Measurements from ENCODE around the gene SIPA1L3. TPM values are rescaled to one million over a fixed set of nuclear protein-coding genes. Genes with fewer than 3 reads are reported as not detected.

SIPA1L3 gene
- total and polyA plus RNA-seq, 10 of the 15 experiments (the other 5 are each of a cell fraction or from before 2014, with no cell fraction given) = 0.24 to 66.2 (median 19.1) TPM

DNA sequence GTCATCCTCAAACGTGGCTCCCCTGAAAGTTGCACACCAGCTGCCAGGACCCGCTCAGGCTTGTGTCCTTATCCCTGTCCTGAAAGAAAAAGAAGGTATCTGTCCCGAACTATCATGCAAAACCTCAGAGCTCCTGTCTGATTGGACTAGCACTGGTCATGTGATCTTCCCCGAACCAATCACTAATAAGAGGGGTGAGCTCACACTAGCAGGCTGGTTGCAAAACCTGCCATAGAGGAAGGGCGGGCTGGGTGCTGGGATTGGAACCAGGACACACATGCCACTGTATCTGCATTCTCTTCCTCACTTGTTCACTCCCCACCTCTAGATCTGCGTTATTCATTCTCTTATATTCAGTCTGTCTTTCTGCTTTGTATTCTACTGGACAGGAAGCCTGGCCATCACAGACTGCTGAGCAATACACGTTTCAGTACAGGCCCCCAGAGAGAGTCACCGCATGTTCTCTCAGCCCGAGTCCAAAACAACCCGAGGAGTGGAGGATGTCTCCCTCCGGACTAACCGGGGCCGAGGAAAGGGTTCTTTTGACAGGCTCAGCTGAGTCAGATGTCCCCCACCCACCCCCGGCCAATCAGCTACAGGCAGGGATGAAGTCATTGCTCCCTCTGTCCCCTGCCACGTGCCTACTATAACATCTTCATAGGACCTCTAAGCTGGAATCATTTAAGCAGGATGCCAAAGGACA, 97.7 kb downstream of the SIPA1L3 start (continued):
- TF ChIP-seq, protein P1, sequence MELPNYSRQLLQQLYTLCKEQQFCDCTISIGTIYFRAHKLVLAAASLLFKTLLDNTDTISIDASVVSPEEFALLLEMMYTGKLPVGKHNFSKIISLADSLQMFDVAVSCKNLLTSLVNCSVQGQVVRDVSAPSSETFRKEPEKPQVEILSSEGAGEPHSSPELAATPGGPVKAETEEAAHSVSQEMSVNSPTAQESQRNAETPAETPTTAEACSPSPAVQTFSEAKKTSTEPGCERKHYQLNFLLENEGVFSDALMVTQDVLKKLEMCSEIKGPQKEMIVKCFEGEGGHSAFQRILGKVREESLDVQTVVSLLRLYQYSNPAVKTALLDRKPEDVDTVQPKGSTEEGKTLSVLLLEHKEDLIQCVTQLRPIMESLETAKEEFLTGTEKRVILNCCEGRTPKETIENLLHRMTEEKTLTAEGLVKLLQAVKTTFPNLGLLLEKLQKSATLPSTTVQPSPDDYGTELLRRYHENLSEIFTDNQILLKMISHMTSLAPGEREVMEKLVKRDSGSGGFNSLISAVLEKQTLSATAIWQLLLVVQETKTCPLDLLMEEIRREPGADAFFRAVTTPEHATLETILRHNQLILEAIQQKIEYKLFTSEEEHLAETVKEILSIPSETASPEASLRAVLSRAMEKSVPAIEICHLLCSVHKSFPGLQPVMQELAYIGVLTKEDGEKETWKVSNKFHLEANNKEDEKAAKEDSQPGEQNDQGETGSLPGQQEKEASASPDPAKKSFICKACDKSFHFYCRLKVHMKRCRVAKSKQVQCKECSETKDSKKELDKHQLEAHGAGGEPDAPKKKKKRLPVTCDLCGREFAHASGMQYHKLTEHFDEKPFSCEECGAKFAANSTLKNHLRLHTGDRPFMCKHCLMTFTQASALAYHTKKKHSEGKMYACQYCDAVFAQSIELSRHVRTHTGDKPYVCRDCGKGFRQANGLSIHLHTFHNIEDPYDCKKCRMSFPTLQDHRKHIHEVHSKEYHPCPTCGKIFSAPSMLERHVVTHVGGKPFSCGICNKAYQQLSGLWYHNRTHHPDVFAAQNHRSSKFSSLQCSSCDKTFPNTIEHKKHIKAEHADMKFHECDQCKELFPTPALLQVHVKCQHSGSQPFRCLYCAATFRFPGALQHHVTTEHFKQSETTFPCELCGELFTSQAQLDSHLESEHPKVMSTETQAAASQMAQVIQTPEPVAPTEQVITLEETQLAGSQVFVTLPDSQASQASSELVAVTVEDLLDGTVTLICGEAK (IDR thresholded peaks at IDR 0.05; ENCODE audit: borderline replicate concordance) = peak; percentile 25; the same call in 1 of the 2 replicates
- TF ChIP-seq MYB (IDR thresholded peaks at IDR 0.05; ENCODE audit: borderline replicate concordance, low read depth, low read length) (no peak), HCFC1 (IDR thresholded peaks at IDR 0.05; ENCODE audit: low read length) (no peak), BACH1 (IDR thresholded peaks at IDR 0.05; ENCODE audit: borderline replicate concordance) (0 out of 2 replicates have a peak, but pooled peaks have one; percentile 21), SMAD5 (IDR thresholded peaks at IDR 0.05; ENCODE audit: low read depth) (no peak), GATAD2B (conservative IDR thresholded peaks at IDR 0.05; ENCODE audit: low read depth) (no peak), PAX5 (IDR thresholded peaks at IDR 0.05; ENCODE audit: borderline replicate concordance, low read depth, low read length) (no peak), GABPA (IDR thresholded peaks at IDR 0.05; ENCODE audit: low read depth) (no peak), ZNF217 (IDR thresholded peaks at IDR 0.05) (no peak), POU2F2 (IDR thresholded peaks at IDR 0.05; ENCODE audit: borderline replicate concordance, low read depth, low read length) (peak; percentile 75; the same call in 2 of the 3 replicates), STAT1 (conservative IDR thresholded peaks at IDR 0.05) (no peak), ZBED1 (IDR thresholded peaks at IDR 0.05; ENCODE audit: borderline replicate concordance) (no peak), ZNF384 (IDR thresholded peaks at IDR 0.05; ENCODE audit: borderline replicate concordance, low read depth, low read length) (no peak), TARDBP (IDR thresholded peaks at IDR 0.05; ENCODE audit: borderline replicate concordance) (no peak), TCF3 (IDR thresholded peaks at IDR 0.05; ENCODE audit: borderline replicate concordance, insufficient read depth, low read depth, low read length) (no peak), ZNF622 (IDR thresholded peaks at IDR 0.05) (no peak), SREBF2 (IDR thresholded peaks at IDR 0.05; ENCODE audit: low read length) (no peak)
- TF ChIP-seq, protein P2, sequence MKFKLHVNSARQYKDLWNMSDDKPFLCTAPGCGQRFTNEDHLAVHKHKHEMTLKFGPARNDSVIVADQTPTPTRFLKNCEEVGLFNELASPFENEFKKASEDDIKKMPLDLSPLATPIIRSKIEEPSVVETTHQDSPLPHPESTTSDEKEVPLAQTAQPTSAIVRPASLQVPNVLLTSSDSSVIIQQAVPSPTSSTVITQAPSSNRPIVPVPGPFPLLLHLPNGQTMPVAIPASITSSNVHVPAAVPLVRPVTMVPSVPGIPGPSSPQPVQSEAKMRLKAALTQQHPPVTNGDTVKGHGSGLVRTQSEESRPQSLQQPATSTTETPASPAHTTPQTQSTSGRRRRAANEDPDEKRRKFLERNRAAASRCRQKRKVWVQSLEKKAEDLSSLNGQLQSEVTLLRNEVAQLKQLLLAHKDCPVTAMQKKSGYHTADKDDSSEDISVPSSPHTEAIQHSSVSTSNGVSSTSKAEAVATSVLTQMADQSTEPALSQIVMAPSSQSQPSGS (IDR thresholded peaks at IDR 0.05; ENCODE audit: low read length) = peak; percentile 88
- TF ChIP-seq, protein P3, sequence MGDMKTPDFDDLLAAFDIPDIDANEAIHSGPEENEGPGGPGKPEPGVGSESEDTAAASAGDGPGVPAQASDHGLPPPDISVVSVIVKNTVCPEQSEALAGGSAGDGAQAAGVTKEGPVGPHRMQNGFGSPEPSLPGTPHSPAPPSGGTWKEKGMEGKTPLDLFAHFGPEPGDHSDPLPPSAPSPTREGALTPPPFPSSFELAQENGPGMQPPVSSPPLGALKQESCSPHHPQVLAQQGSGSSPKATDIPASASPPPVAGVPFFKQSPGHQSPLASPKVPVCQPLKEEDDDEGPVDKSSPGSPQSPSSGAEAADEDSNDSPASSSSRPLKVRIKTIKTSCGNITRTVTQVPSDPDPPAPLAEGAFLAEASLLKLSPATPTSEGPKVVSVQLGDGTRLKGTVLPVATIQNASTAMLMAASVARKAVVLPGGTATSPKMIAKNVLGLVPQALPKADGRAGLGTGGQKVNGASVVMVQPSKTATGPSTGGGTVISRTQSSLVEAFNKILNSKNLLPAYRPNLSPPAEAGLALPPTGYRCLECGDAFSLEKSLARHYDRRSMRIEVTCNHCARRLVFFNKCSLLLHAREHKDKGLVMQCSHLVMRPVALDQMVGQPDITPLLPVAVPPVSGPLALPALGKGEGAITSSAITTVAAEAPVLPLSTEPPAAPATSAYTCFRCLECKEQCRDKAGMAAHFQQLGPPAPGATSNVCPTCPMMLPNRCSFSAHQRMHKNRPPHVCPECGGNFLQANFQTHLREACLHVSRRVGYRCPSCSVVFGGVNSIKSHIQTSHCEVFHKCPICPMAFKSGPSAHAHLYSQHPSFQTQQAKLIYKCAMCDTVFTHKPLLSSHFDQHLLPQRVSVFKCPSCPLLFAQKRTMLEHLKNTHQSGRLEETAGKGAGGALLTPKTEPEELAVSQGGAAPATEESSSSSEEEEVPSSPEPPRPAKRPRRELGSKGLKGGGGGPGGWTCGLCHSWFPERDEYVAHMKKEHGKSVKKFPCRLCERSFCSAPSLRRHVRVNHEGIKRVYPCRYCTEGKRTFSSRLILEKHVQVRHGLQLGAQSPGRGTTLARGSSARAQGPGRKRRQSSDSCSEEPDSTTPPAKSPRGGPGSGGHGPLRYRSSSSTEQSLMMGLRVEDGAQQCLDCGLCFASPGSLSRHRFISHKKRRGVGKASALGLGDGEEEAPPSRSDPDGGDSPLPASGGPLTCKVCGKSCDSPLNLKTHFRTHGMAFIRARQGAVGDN (IDR thresholded peaks at IDR 0.05) = peak; percentile 33; the same call in 1 of the 2 replicates
- TF ChIP-seq, protein P4, sequence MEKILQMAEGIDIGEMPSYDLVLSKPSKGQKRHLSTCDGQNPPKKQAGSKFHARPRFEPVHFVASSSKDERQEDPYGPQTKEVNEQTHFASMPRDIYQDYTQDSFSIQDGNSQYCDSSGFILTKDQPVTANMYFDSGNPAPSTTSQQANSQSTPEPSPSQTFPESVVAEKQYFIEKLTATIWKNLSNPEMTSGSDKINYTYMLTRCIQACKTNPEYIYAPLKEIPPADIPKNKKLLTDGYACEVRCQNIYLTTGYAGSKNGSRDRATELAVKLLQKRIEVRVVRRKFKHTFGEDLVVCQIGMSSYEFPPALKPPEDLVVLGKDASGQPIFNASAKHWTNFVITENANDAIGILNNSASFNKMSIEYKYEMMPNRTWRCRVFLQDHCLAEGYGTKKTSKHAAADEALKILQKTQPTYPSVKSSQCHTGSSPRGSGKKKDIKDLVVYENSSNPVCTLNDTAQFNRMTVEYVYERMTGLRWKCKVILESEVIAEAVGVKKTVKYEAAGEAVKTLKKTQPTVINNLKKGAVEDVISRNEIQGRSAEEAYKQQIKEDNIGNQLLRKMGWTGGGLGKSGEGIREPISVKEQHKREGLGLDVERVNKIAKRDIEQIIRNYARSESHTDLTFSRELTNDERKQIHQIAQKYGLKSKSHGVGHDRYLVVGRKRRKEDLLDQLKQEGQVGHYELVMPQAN (conservative IDR thresholded peaks at IDR 0.05) = no peak

Measured in GM12878 (cell line).